Parathyroid adenoma (tissue), 2 donors: ENCODE measurements around the gene MAGI3.

ENCODE experiments used
- H2AFZ ChIP-seq: fragments of 300-600 bp; sonication (generic); one replicate; pipeline ENCODE4 v1.7.0; 2017; ENCODE audit warnings: antibody characterized with exemption, mild to moderate bottlenecking
- H3K27ac ChIP-seq: fragments of 300-600 bp; sonication (generic); one replicate; pipeline ENCODE4 v1.7.0; 2017
- H3K27me3 ChIP-seq: fragments of 300-600 bp; sonication (generic); one replicate; pipeline ENCODE4 v1.7.0; 2017; ENCODE audit warnings: low read length; ENCODE audit not compliant: control insufficient read depth, insufficient read depth
- H3K36me3 ChIP-seq: fragments of 300-600 bp; sonication (generic); one replicate; pipeline ENCODE4 v1.7.0; 2017; ENCODE audit warnings: low read length; ENCODE audit not compliant: control insufficient read depth, insufficient read depth
- H3K4me1 ChIP-seq: fragments of 300-600 bp; sonication (generic); one replicate; pipeline ENCODE4 v1.7.0; 2017; ENCODE audit warnings: control low read depth
- H3K4me2 ChIP-seq: fragments of 300-600 bp; sonication (generic); one replicate; pipeline ENCODE4 v1.7.0; 2017; ENCODE audit warnings: low read length
- H3K4me3 ChIP-seq: fragments of 300-600 bp; sonication (generic); one replicate; pipeline ENCODE4 v1.7.0; 2017; ENCODE audit warnings: low read depth, low read length
- H3K79me2 ChIP-seq: fragments of 300-600 bp; sonication (generic); one replicate; pipeline ENCODE4 v1.7.0; 2017; ENCODE audit warnings: control low read depth
- H3K9ac ChIP-seq: fragments of 300-600 bp; sonication (generic); one replicate; pipeline ENCODE4 v1.7.0; 2017; ENCODE audit warnings: mild to moderate bottlenecking
- H3K9me3 ChIP-seq: fragments of 300-600 bp; sonication (generic); one replicate; pipeline ENCODE4 v1.7.0; 2017; ENCODE audit warnings: low read length; ENCODE audit not compliant: control insufficient read depth
- CTCF ChIP-seq: fragments of 300-600 bp; sonication (generic); IDR thresholded peaks from one replicate; pipeline ENCODE4 v1.7.0; 2017; ENCODE audit warnings: antibody characterized with exemption, mild to moderate bottlenecking
- donor health status: primary hyperparathyroidism.

Gene MAGI3

GRCh38 chr1:113438505-113439276 lies 48.4 kb downstream of the MAGI3 start:
- no peaks in the 10 kb centered on the region for H3K36me3 ChIP-seq
- H2AFZ ChIP-seq = no peak overlapping the region
- no peak overlapping the region for H3K9ac ChIP-seq
- no peaks in the 10 kb centered on the region for H3K4me1 ChIP-seq
- no peaks in the 10 kb centered on the region for H3K9me3 ChIP-seq
- TF ChIP-seq CTCF = no peak
- H3K79me2 ChIP-seq = no peaks in the 10 kb centered on the region
- no peak overlapping the region for H3K4me2 ChIP-seq
- H3K4me3 ChIP-seq = no peak overlapping the region
- no peak overlapping the region for H3K27ac ChIP-seq
- no peaks in the 10 kb centered on the region for H3K27me3 ChIP-seq

DNA sequence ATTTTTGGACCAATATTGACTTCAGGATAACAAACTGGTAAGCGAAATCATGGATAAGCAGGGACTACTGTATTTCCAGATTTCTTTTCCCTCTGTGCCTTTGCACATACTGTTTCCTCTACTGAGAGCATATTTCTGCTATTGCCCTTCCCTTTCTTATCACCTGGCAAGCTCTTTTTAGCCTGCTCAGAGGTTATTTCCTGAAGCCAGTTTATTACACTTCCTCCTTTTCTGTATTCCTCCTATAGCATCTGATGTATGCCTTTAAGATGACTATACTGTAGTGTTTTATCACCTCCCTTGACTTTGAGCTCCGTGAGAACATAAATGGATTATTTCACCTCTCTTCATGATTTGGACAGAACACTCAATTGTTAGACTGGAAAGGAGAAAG lies 49.0 kb downstream of the MAGI3 start:
- Histone ChIP-seq H3K4me2 (no peak overlapping the region), H3K27me3 (no peaks in the 10 kb centered on the region), H3K27ac (no peak overlapping the region), H2AFZ (no peak overlapping the region), H3K79me2 (no peaks in the 10 kb centered on the region), H3K9me3 (no peaks in the 10 kb centered on the region), H3K4me3 (no peak overlapping the region), H3K9ac (no peak overlapping the region), H3K4me1 (no peaks in the 10 kb centered on the region), H3K36me3 (no peaks in the 10 kb centered on the region)
- TF ChIP-seq CTCF = no peak

- Histone ChIP-seq H3K9ac (no peak overlapping the region), H2AFZ (no peak overlapping the region), H3K79me2 (no peaks in the 10 kb centered on the region), H3K27ac (no peak overlapping the region), H3K4me2 (no peak overlapping the region), H3K27me3 (no peaks in the 10 kb centered on the region), H3K4me3 (no peak overlapping the region), H3K4me1 (no peaks in the 10 kb centered on the region), H3K9me3 (no peaks in the 10 kb centered on the region), H3K36me3 (no peaks in the 10 kb centered on the region)
- no peak for TF ChIP-seq CTCF
These were observed 51.8 kb downstream of the MAGI3 start for GRCh38 chr1:113442131-113442530.

- TF ChIP-seq CTCF = no peak
- Histone ChIP-seq H3K9me3 (no peaks in the 10 kb centered on the region), H3K9ac (no peak overlapping the region), H3K27ac (no peak overlapping the region), H3K4me1 (no peaks in the 10 kb centered on the region), H3K4me3 (no peak overlapping the region), H3K27me3 (no peaks in the 10 kb centered on the region), H3K79me2 (no peaks in the 10 kb centered on the region), H2AFZ (no peak overlapping the region), H3K36me3 (no peaks in the 10 kb centered on the region), H3K4me2 (no peak overlapping the region)
These were observed 54.5 kb downstream of the MAGI3 start for GRCh38 chr1:113444857-113445256.

DNA sequence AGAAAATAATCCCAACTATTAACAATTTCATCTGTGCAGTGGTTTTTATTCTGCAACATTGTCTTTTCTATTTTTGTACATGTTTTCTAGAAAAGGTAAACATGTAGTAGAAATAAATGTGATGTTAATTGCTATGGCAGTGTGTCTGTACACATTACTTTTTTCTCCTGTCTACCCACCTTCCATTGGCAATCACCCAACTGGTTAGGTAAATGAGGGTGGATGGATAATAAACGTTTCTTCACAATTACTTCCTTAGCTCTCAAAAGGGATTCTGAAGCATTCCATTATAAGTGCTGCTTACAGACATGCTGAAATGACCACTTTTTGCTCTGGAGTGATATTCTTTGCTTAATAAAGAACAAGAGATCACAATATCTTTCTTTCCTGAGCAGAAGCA lies 61.4 kb downstream of the MAGI3 start:
- Histone ChIP-seq H3K36me3 (no peaks in the 10 kb centered on the region), H3K9ac (no peak overlapping the region), H2AFZ (no peak overlapping the region), H3K4me2 (no peak overlapping the region), H3K79me2 (no peaks in the 10 kb centered on the region), H3K27me3 (no peaks in the 10 kb centered on the region), H3K9me3 (no peaks in the 10 kb centered on the region), H3K27ac (no peak overlapping the region), H3K4me1 (no peaks in the 10 kb centered on the region), H3K4me3 (no peak overlapping the region)
- no peak for TF ChIP-seq CTCF
